HG03064 (cell line): ENCODE measurements around the gene CD63.
A peak's percentile ranks its signal among the peaks of the same experiment; 100 is the strongest.

Experiments used
- ATAC-seq: cut with Tn5 transposase; IDR thresholded peaks from one replicate; pipeline ENCODE4 v1.9.1; 2021; ENCODE audit warnings: low read depth; ENCODE audit not compliant: unreplicated experiment

The CD63 gene

GRCh38 chr12:55741931-55742680 is 13.3 kb upstream of the CD63 start:
- no peak for ATAC-seq

GRCh38 chr12:55739025-55739378 is 10.2 kb upstream of the CD63 start:
- no peak for ATAC-seq

- ATAC-seq: peak; percentile 82
Measured at GRCh38 chr12:55738123-55739024, 9.6 kb upstream of the CD63 start.

- no peak for ATAC-seq
Measured at GRCh38 chr12:55737581-55738122, 8.8 kb upstream of the CD63 start.

DNA sequence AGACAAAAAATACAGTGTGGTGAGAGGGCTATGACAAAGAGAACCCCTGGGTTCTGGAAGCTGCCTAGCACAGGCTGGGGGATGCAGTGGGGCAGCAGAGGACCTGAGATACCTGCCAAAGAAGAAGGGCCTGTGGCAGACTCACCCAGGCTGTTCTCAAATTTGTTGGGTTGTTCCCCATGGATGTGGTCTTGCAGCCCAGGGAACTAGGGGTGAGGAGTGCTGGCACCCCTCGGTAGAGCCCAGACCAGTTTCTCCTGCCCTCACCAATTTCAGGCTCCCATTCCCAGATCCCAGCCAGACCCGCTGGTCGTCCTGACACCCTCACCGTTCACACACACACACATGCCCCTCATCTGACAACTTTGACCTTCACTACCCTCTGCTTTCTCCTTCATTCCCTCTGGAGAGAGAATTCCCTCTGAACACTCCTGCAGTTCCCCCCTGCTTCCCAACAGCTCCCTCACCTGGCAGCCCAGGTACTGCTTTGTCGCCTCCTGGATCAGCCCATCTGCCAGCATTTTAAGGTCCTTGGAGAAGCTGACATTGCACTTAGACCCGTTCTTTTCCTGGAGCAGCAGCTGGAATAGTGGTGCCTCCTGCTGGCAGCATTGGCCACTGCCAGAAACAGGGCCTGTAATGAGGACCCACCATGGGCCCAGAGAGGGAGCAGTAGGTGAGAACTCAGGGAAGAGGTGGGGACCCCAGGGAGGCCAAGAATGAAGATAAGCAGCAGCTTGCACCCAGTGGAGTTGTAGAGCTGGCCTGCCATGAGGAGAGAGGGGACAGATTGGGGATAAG is 8.2 kb upstream of the CD63 start:
- no peak for ATAC-seq

DNA sequence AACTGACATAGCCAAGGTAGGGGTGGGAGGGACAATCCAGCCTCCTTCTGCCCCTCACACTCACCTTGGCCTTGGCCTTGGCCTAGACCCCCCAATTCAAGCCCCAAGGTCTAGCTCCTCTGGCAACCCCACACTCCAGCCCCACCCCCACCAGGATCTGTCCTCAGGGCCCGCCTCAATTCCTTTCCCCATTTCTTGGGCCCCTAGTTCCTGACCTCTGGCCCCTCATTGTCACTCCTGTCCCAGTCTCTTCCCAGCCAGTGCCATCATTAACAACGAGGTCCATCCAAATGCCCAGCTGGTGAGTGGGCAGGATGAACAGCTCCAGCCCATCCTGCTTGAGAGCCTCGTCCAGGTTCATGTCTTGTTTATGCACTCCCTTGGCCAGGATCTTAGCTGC is 7.3 kb upstream of the CD63 start:
- no peak for ATAC-seq

- no peak for ATAC-seq
Measured at GRCh38 chr12:55734595-55734994, 5.8 kb upstream of the CD63 start.

DNA sequence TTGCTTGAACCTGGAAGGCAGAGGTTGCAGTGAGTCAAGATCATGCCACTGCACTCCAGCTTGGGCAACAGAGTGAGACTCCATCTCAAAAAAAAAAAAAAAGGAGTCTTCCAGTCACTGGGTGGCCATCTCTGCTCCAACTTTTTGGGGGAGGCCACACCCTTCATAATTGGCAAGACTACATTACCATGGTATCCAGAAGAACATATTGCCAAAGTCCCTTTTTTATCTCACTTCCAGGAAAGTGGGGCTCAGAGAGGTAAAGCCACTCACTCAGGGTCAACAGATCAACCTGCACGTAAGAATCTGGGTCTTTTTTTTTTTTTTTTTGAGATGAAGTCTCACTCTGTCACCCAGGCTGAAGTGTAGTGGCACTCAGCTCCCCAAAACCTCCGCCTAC is 5.0 kb upstream of the CD63 start:
- ATAC-seq: no peak

DNA sequence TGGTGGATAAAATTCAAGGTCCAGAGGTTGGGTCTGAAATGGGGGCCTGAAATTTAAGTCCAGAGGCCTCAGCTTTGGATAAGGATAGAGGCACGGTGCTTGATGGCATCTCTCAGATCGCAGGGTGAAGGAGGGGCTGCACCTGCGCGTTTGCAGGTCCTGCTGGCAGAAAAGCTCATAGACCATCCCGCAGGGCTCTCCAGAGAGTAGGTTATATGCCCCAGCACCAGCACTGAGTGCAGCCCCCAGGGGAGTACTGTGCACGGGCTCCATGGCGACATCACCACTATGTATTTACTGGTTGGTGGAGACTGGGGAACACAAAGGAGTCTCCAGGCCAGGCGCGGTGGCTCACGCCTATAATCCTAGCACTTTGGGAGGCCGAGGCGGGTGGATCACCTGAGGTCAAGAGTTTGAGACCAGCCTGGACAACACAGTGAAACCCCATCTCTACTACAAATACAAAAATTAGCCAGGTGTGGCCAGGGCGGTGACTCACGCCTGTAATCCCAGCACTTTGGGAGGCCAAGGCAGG is 4.3 kb upstream of the CD63 start:
- no peak for ATAC-seq

DNA sequence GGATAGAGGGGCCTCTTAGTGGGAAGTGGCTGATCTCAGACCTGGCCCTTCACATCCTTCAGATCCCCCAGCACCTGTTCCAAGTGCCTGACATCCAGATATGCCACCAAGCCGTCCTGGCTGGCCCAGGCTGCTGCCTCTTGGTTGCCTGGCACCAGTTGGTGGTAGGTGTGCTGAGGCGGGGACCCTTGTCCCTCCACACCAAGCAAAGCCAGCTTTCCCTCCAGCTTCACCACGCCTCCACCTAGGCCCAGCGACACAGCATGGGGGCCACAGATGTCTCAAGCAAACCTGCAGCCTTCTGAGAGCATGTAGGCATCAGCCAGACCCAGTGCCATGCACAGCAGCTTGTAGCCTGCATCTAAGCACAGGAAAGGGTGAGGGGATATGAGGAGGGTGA is 3.5 kb upstream of the CD63 start:
- ATAC-seq: no peak

DNA sequence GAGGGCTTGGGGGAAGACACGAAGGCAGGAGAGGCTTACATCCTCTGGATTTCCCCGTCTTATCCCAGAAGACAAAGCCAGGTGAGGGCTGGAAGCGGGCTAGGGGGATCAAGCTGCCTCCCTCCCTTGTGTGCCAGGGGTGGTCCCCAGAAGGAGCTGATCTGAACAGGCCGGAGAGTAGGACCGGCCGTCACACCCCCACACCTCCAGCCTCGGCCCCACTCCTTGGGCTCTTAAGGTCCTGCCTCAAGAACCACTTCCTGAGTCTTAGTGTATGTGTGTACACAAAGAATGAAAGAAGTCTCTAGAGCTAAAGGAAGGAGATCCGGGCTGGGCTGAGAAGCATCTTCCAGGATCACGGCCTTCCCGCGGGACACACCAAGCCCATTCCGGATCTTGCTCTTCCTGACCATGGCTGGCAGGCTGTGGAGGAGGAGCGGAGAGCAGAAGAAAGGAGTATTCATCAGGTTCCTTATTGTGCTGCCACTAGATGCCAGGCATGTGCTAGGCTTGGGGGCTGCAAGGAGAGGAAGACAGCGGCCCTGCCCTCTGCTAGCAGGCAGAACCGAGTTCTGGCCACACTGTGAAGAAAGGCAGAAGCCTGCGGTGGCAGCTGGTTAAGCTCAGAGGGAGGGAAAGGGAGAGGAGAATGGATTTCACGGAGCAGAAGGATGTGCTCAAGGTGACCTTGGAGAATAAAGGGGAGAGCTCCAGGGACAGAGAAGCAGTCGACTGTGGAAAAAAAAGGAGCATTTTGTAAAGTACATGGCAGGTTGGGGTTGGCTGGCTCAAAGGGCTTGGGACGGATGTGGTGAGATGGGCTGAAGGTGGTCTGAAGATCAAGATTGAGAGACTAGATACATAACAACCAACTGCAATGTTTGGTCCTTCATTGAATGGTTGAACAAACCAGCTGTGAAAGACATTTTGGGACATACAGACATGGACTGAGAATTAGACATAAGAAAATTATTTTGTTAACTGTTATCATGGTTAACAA is 1.3 kb upstream of the CD63 start:
- ATAC-seq: peak; percentile 43

- no peak for ATAC-seq
Measured at GRCh38 chr12:55728186-55728938, 447 bp downstream of the CD63 start.

DNA sequence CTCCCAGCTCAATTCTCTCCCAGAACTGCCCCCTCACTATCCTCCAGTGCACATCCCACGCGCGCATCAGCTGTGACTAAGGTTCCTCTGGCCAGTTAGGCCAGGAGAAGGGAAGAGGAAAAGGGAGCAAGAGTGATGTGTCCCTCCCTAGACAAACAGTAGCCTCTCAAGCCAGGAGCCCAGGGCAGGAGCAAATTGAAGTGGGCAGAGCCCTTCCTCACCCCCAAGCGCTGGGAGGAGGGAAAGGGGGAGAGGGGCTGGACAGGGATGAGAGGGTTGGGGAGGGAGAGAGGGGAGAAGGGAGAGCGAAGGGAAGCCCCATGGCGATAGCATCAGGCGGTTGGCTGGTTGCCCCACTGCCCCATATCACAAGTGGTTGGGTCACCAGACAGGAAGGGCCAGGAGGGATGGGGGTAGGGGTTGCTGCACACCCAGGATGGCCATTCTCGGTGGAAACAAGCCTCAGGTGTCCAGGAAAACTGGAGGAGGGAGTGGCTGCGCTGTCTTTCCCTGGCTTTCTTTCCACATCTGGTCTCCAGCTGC is 1.1 kb downstream of the CD63 start:
- no peak for ATAC-seq

GRCh38 chr12:55726971-55727370 is 1.8 kb downstream of the CD63 start:
- no peak for ATAC-seq

DNA sequence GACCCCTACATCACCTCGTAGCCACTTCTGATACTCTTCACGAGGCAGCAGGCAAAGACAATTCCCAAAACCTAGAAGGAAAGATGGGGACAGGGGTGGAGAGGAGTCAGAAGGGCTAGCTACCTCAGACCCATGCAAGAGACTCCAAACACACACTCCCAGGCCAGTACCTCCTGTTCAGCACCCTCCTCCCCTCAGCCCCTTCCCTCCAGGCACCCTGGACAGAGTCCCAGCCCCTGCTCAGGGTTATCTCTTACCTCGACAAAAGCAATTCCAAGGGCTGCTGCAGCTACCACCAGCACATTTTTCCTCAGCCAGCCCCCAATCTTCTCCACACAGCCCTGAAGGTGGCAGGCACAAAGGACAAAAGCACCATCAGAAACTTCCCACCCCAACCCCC is 3.3 kb downstream of the CD63 start:
- no peak for ATAC-seq

- ATAC-seq: no peak
Measured at GRCh38 chr12:55724940-55725309, 3.9 kb downstream of the CD63 start.

GRCh38 chr12:55724226-55724939 is 4.4 kb downstream of the CD63 start:
- no peak for ATAC-seq
